ENCODE data around the gene PSENEN. TPM values are rescaled to one million over a fixed set of nuclear protein-coding genes. Genes with fewer than 3 reads are reported as not detected.

PSENEN gene
- polyA plus RNA-seq, 1 experiment: 65.4 TPM

DNA sequence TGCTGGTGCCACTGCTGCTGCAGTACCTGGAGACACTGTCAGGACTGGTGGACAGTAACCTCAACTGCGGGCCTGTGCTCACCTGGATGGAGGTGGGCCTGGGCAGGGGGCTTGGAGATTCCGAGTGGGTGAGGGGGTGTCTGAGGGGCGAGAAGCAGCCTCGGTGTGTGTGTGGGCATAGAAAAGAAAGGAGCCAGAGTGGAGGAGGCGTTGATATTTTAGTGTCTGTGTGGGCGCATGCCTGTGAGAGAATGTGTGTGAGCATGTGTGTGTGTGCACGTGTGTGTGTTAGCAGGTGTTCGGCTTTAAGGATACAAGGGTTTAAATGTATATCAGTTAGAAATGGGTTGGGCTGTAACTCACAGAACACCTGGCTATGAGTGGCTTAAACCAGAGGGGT lies 33.6 kb downstream of the PSENEN start:
- ChIA-PET CTCF (no interaction called here), POLR2A (no interaction called here)
- no peak for TF ChIP-seq CTCF (IDR thresholded peaks at IDR 0.05; ENCODE audit: insufficient read depth, low read depth, low read length)
- Histone ChIP-seq H3K36me3 (ENCODE audit: control insufficient read depth, insufficient read depth, low read length) (peaks cover 4% of the 10 kb centered on the region), H3K4me3 (ENCODE audit: low read depth, low read length) (no peak overlapping the region), H3K27me3 (ENCODE audit: control insufficient read depth, insufficient read depth, low read length) (no peaks in the 10 kb centered on the region)
- DNase-seq (ENCODE audit: low read depth): no peak

DNA sequence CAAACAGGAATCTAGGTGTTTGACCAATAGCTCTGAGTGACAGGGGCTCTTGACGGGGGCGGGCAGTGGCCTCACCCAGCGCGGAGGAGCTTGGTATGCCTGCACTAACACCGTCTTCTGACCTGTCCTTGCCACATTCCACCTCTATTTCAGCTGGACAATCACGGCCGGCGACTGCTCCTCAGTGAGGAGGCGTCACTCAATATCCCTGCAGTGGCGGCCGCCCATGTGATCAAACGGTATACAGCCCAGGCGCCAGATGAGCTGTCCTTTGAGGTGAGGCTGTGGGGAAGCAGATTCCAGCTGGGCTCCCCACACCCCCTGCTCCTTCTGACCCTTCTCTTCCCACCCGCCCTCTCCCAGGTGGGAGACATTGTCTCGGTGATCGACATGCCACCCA lies 34.6 kb downstream of the PSENEN start:
- ChIA-PET POLR2A (no interaction called here), CTCF (no interaction called here)
- Histone ChIP-seq H3K4me3 (ENCODE audit: low read depth, low read length) (no peak overlapping the region), H3K36me3 (ENCODE audit: control insufficient read depth, insufficient read depth, low read length) (peaks cover 4% of the 10 kb centered on the region), H3K27me3 (ENCODE audit: control insufficient read depth, insufficient read depth, low read length) (no peaks in the 10 kb centered on the region)
- no peak for DNase-seq (ENCODE audit: low read depth)
- TF ChIP-seq CTCF (IDR thresholded peaks at IDR 0.05; ENCODE audit: insufficient read depth, low read depth, low read length): no peak

DNA sequence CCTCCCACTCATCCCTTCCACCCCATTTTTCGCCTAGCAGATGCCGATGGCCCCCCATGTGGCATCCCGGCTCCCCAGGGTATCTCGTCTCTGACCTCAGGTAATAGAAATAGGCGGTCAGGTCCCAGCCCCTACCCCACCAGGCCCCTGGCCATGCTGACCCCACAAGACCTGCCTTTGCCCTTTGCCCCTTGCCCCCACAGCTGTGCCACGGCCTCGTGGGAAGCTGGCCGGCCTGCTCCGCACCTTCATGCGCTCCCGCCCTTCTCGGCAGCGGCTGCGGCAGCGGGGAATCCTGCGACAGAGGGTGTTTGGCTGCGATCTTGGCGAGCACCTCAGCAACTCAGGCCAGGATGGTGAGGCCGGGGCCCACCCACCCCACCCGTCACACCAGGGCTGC lies 35.3 kb downstream of the PSENEN start:
- POLR2A ChIA-PET: no interaction called here
- CTCF ChIA-PET: no interaction called here
- TF ChIP-seq CTCF (IDR thresholded peaks at IDR 0.05; ENCODE audit: insufficient read depth, low read depth, low read length): no peak
- Histone ChIP-seq H3K27me3 (ENCODE audit: control insufficient read depth, insufficient read depth, low read length) (no peaks in the 10 kb centered on the region), H3K36me3 (ENCODE audit: control insufficient read depth, insufficient read depth, low read length) (peaks cover 4% of the 10 kb centered on the region), H3K4me3 (ENCODE audit: low read depth, low read length) (no peak overlapping the region)
- DNase-seq (ENCODE audit: low read depth): no peak

- CTCF ChIA-PET: interaction anchor here (0.9 kb wide), 1 partner anchor 9 kb away, joined by 3 read pairs; no protein-coding TSS in a partner anchor
- POLR2A ChIA-PET: no interaction called here
- Histone ChIP-seq H3K4me3 (ENCODE audit: low read depth, low read length) (no peak overlapping the region), H3K36me3 (ENCODE audit: control insufficient read depth, insufficient read depth, low read length) (peaks cover 4% of the 10 kb centered on the region), H3K27me3 (ENCODE audit: control insufficient read depth, insufficient read depth, low read length) (no peaks in the 10 kb centered on the region)
- TF ChIP-seq CTCF (IDR thresholded peaks at IDR 0.05; ENCODE audit: insufficient read depth, low read depth, low read length): no peak
- no peak for DNase-seq (ENCODE audit: low read depth)
Measured at GRCh38 chr19:35781650-35782049, 36.2 kb downstream of the PSENEN start.

- H3K36me3 ChIP-seq (ENCODE audit: control insufficient read depth, insufficient read depth, low read length): peaks cover 4% of the 10 kb centered on the region
- POLR2A ChIA-PET: no interaction called here
- no peak for DNase-seq (ENCODE audit: low read depth)
Measured at GRCh38 chr19:35782589-35782988, 37.1 kb downstream of the PSENEN start.

More at GRCh38 chr19:35782589-35782988, 37.1 kb downstream of the PSENEN start:
- no peaks in the 10 kb centered on the region for H3K27me3 ChIP-seq (ENCODE audit: control insufficient read depth, insufficient read depth, low read length)
- H3K4me3 ChIP-seq (ENCODE audit: low read depth, low read length): no peak overlapping the region
- CTCF ChIA-PET: interaction anchor here (0.9 kb wide), 1 partner anchor 8 kb away, joined by 3 read pairs; no protein-coding TSS in a partner anchor
- no peak for TF ChIP-seq CTCF (IDR thresholded peaks at IDR 0.05; ENCODE audit: insufficient read depth, low read depth, low read length)

Measured in BJ (cell line).